Activated B cell treated with CpG ODN at 0.5 μM for 24 hours (primary cell): Measurements from ENCODE around the gene AHNAK2. TPM values are rescaled to one million over a fixed set of nuclear protein-coding genes. Genes with fewer than 3 reads are reported as not detected.

Experiments used
- ATAC-seq: fragments of 200-7000 bp; cut with Tn5 transposase; one replicate; pipeline ENCODE4 v1.10.0; 2021; ENCODE audit warnings: low read depth, mild to moderate bottlenecking, moderate library complexity
- CTCF ChIA-PET: fragments of 350-600 bp; sonication (Branson Sonifier 250); formaldehyde crosslinking; loops from one replicate; lab custom pipeline; 2021; ENCODE audit warnings: antibody characterized with exemption; lab: Charles Lee
- POLR2A ChIA-PET: fragments of 350-600 bp; sonication (Branson Sonifier 250); formaldehyde crosslinking; loops from one replicate; lab custom pipeline; 2021; ENCODE audit warnings: antibody characterized with exemption; lab: Charles Lee
- DNase-seq: peaks from one replicate; pipeline ENCODE4 v3.0.0; 2022
- H3K27ac Mint-ChIP-seq: one replicate; pipeline ENCODE4 v1.8.0; 2020; ENCODE audit warnings: mixed read lengths
- H3K27me3 Mint-ChIP-seq: one replicate; pipeline ENCODE4 v1.8.0; 2021; ENCODE audit warnings: mixed read lengths
- H3K36me3 Mint-ChIP-seq: one replicate; pipeline ENCODE4 v1.8.0; 2021; ENCODE audit warnings: low read depth, mixed read lengths
- H3K4me1 Mint-ChIP-seq: one replicate; pipeline ENCODE4 v1.8.0; 2021; ENCODE audit warnings: mixed read lengths
- H3K4me3 Mint-ChIP-seq: one replicate; pipeline ENCODE4 v1.8.0; 2020; ENCODE audit warnings: mild to moderate bottlenecking, mixed read lengths
- H3K9me3 Mint-ChIP-seq: one replicate; pipeline ENCODE4 v1.8.0; 2020; ENCODE audit warnings: mixed read lengths
- CTCF ChIP-seq: fragments of 200-600 bp; IDR thresholded peaks from one replicate; pipeline ENCODE4 v1.8.0; 2022; ENCODE audit warnings: antibody characterized with exemption, mild to moderate bottlenecking
- intact Hi-C: fragments of 100-400 bp; cut with micrococcal nuclease; formaldehyde crosslinking; loops from one replicate; pipeline ENCODE4 v1.15.1; 2024
- total RNA-seq: library from RNA; stranded (reverse); gene quantifications from 2 replicates; pipeline ENCODE4 v1.2.3, GENCODE V29; 2022

The AHNAK2 gene
- total RNA-seq, 1 donor from 2014 or later, result not detected

DNA sequence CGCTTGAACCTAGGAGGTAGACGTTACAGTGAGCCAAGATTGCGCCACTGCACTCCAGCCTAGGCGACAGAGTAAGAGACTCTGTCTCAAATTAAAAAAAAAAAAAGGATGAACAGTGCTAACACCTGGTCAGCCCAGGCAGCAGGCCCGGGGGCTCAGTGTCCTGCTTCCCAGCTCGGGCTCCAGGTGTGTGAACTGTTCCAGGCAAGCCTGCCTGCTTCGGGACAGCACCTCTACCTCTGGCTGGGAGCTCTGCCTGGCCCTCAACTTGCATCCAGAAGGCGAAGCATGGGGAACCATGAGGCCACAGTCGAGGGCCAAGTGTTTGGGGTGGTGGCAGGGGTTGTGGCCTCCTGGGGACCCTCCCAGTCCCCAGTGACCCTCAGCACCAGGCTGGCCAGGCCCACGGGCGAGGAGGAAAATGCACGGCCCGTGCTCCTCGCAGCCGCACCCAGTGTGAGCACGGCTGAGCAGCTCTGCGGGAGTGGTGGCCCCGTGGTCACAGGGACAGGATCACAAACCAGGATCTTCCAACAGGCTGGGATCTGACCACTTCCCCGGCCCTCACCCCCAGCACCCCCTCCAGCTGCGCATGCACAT lies 27.3 kb upstream of the AHNAK2 start:
- Mint-ChIP-seq H3K27me3 (no peaks in the 10 kb centered on the region), H3K36me3 (peaks cover 23% of the 10 kb centered on the region), H3K27ac (no peak overlapping the region), H3K4me1 (no peaks in the 10 kb centered on the region), H3K9me3 (no peaks in the 10 kb centered on the region), H3K4me3 (no peak overlapping the region)
- ChIA-PET POLR2A (no interaction called here), CTCF (interaction anchor here (1.2 kb wide), 1 partner anchor 30 kb away, joined by 3 read pairs; no protein-coding TSS in a partner anchor)
- no peak for ATAC-seq
- no peak for DNase-seq
- no peak for TF ChIP-seq CTCF
- intact Hi-C loops, result no loop called here

GRCh38 chr14:104999361-104999760 lies 21.2 kb upstream of the AHNAK2 start:
- POLR2A ChIA-PET, result no interaction called here
- no peaks in the 10 kb centered on the region for H3K27me3 Mint-ChIP-seq
- H3K9me3 Mint-ChIP-seq, result no peaks in the 10 kb centered on the region
- intact Hi-C loops, result no loop called here
- no peaks in the 10 kb centered on the region for H3K36me3 Mint-ChIP-seq
- H3K27ac Mint-ChIP-seq, result no peak overlapping the region
- no peaks in the 10 kb centered on the region for H3K4me1 Mint-ChIP-seq
- TF ChIP-seq CTCF, result no peak
- ATAC-seq, result no peak
- DNase-seq, result no peak
- CTCF ChIA-PET, result no interaction called here
- H3K4me3 Mint-ChIP-seq, result no peak overlapping the region

DNA sequence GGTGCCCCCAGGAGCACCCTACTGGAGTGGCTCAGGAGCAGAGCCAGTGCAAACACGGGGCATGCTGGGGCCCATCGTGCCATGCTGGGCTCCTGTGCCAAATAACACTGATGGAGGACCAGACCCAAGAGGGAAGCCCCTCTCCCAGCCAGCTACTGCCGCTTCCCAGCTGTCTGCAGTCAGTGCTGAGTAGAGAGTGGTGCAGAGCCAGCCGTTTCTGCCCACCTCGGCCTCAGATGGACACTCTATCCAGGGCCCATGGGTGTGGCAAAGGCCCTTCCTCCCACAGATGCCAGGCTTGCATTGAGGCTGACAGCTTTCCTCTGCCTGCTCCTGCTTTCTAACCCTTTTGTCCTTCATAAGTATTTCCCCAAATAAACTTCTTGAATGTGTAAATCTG lies 20.6 kb upstream of the AHNAK2 start:
- no peak for ATAC-seq
- POLR2A ChIA-PET, result no interaction called here
- Mint-ChIP-seq H3K27ac (no peak overlapping the region), H3K36me3 (no peaks in the 10 kb centered on the region), H3K9me3 (no peaks in the 10 kb centered on the region), H3K4me3 (no peak overlapping the region), H3K27me3 (no peaks in the 10 kb centered on the region), H3K4me1 (no peaks in the 10 kb centered on the region)
- TF ChIP-seq CTCF, result no peak
- no peak for DNase-seq
- intact Hi-C loops, result no loop called here
- CTCF ChIA-PET, result no interaction called here

DNA sequence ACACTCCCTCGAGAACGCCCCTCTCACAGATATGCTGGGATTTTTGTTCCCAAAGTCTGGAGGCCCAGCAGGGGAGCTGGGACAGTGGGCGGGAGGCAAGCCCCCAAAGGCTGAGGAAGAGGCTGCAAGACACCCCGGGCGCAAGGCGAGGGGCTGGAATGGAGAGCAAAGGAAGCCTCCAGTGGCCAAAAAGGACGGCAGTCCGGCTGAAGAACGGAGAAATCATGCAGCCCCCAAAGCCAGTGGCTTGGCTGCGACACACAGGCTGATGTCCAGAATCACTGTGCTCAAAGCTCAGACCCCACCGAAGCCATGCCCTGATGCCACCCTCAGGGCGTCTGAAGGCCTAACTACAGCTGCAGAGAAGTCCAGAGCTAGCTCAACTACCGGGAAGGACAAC lies 18.3 kb upstream of the AHNAK2 start:
- Mint-ChIP-seq H3K4me1 (no peaks in the 10 kb centered on the region), H3K27me3 (no peaks in the 10 kb centered on the region), H3K36me3 (no peaks in the 10 kb centered on the region), H3K27ac (no peak overlapping the region), H3K9me3 (no peaks in the 10 kb centered on the region), H3K4me3 (no peak overlapping the region)
- CTCF ChIA-PET, result no interaction called here
- no peak for ATAC-seq
- no peak for TF ChIP-seq CTCF
- intact Hi-C loops, result no loop called here
- no peak for DNase-seq
- POLR2A ChIA-PET, result no interaction called here

DNA sequence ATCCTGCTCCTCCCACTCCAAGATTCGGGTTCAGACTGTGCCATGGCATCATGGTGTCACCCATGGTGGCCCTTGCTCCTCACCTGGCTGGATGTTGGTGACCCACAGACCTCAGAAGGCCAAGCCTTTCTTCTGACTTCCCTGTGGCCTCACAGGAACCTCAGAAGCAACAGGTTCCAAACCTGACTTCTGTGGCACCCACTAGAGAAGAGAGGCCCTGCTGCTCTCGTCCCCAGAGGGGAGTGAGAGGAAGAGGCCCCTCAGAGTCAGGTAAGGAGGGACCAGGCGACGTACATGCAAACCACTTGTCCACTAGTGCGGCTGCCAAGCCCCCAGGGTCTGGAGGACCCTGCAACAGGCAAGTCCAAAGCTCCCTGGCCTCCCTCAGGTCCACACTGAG lies 17.9 kb upstream of the AHNAK2 start:
- no peaks in the 10 kb centered on the region for H3K27me3 Mint-ChIP-seq
- DNase-seq, result no peak
- no peak overlapping the region for H3K4me3 Mint-ChIP-seq
- H3K27ac Mint-ChIP-seq, result no peak overlapping the region
- POLR2A ChIA-PET, result no interaction called here
- H3K4me1 Mint-ChIP-seq, result no peaks in the 10 kb centered on the region
- TF ChIP-seq CTCF, result no peak
- intact Hi-C loops, result no loop called here
- H3K36me3 Mint-ChIP-seq, result no peaks in the 10 kb centered on the region
- ATAC-seq, result no peak
- CTCF ChIA-PET, result no interaction called here
- no peaks in the 10 kb centered on the region for H3K9me3 Mint-ChIP-seq
